Measurements from ENCODE around the gene SPRR2B. TPM values are rescaled to one million over a fixed set of nuclear protein-coding genes. Genes with fewer than 3 reads are reported as not detected.

SPRR2B gene
- total RNA-seq, 2 experiments from 2014 or later, result not detected

DNA sequence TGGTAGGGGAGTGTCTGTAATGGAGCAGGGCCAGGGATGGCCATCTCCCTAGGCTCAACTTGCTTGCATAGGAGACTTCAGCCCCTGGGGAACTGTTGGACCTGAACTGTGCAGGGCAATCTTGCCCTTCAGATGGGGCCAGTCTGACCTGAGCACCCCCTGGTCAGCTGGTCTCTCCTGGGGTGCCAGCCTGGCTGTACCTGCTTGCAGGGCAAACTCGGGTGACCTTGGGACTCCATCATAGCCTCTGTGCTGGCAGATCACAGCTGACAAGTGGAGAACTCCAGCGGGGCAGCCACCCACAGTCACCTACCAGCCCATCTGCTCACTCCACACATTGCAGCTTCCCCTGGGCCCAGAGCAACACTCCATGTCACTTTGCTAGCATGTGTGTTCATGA lies 22.2 kb downstream of the SPRR2B start:
- Mint-ChIP-seq H3K27ac (no peak overlapping the region), H3K4me3 (no peak overlapping the region), H3K9me3 (no peaks in the 10 kb centered on the region), H3K27me3 (peaks cover 71% of the 10 kb centered on the region), H3K36me3 (ENCODE audit: low read depth) (no peaks in the 10 kb centered on the region), H3K4me1 (ENCODE audit: low read depth) (no peaks in the 10 kb centered on the region)
- H3K27me3 ChIP-seq (ENCODE audit: control insufficient read depth in 1 of 2, insufficient read depth in 2 of 2, low read length in 2 of 2), result peaks cover 5 to 10% of the 10 kb centered on the region in 2 experiments
- no peaks in the 10 kb centered on the region for H3K36me3 ChIP-seq (ENCODE audit: insufficient read depth, low read length)
- H3K4me3 ChIP-seq (ENCODE audit: low read length), result no peak overlapping the region
- intact Hi-C loops (cut with DNase I, micrococcal nuclease), result no loop called here
- H3K27ac ChIP-seq (ENCODE audit: low read depth in 1 of 2, low read length in 2 of 2), result no peak overlapping the region
- no peak for TF ChIP-seq CTCF (IDR thresholded peaks at IDR 0.05)
- ChIA-PET POLR2A (no interaction called here), CTCF (no interaction called here)
- ATAC-seq (ENCODE audit: poor library complexity) (no peak), DNase-seq (no peak)
- H3K4me1 ChIP-seq (ENCODE audit: insufficient read depth, low read length), result no peaks in the 10 kb centered on the region
- peaks cover 0 to 8% of the 10 kb centered on the region in 2 experiments for H3K9me3 ChIP-seq (ENCODE audit: control insufficient read depth in 1 of 2, insufficient read depth in 1 of 2, low read length in 2 of 2)

DNA sequence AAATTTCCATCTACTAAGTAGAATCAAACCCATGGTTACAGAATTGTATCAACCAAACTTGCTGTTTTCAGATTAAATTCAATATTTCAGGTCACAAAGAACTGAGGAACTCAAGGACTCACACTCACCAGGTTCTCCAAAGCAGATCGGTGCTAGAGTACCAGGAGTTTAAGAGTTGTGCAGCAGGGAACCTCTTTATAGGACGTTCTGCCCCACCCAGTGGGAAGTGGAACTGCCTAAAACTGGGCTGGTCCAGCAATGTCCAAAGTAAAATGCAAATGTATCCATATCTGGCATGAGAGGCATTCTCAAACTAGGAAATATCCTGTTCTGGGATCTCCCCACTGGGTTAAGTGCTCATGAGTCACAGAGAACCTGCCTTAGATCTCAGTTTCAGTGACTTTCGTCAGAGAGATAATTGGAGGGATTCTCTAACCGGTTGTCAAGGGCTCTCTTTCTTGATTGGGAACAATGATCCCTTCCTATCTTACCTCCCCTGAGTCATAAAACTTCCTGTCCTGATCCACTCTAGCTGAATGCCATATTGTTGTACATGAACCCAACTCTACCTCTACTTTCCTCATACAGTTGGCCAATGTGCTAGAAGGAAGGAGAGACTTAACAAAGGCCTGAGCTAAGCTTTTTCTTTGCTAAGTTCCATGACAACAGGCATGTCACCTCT lies 30.3 kb downstream of the SPRR2B start, which contains the start of gene SPRR2D:
Gene SPRR2D (minus strand): TSS at position 171 of the 682 bp plus-strand sequence. CDS start 774 bp downstream, outside the sequence.
- Histone ChIP-seq H3K9me3 (ENCODE audit: control insufficient read depth in 1 of 2, insufficient read depth in 1 of 2, low read length in 2 of 2) (no peaks in the 10 kb centered on the region), H3K36me3 (ENCODE audit: insufficient read depth, low read length) (no peaks in the 10 kb centered on the region), H3K27ac (ENCODE audit: low read depth in 1 of 2, low read length in 2 of 2) (no peak within 1 kb of the TSS), H3K4me1 (ENCODE audit: insufficient read depth, low read length) (no peaks in the 10 kb centered on the region), H3K27me3 (ENCODE audit: control insufficient read depth in 1 of 2, insufficient read depth in 2 of 2, low read length in 2 of 2) (peaks cover 0 to 6% of the 10 kb centered on the region in 2 experiments), H3K4me3 (ENCODE audit: low read length) (no peak within 1 kb of the TSS)
- H3K9me3 Mint-ChIP-seq, result no peaks in the 10 kb centered on the region
- ATAC-seq (ENCODE audit: poor library complexity), result no peak
- no peaks in the 10 kb centered on the region for H3K4me1 Mint-ChIP-seq (ENCODE audit: low read depth)
- peaks cover 65% of the 10 kb centered on the region for H3K27me3 Mint-ChIP-seq
- intact Hi-C loops (cut with DNase I, micrococcal nuclease), result no loop called here
- H3K4me3 Mint-ChIP-seq, result no peak within 1 kb of the TSS
- TF ChIP-seq CTCF (IDR thresholded peaks at IDR 0.05), result no peak
- CTCF ChIA-PET, result no interaction called here
- POLR2A ChIA-PET, result no interaction called here
- H3K36me3 Mint-ChIP-seq (ENCODE audit: low read depth), result no peaks in the 10 kb centered on the region
- DNase-seq, result no peak
- H3K27ac Mint-ChIP-seq, result no peak within 1 kb of the TSS

DNA sequence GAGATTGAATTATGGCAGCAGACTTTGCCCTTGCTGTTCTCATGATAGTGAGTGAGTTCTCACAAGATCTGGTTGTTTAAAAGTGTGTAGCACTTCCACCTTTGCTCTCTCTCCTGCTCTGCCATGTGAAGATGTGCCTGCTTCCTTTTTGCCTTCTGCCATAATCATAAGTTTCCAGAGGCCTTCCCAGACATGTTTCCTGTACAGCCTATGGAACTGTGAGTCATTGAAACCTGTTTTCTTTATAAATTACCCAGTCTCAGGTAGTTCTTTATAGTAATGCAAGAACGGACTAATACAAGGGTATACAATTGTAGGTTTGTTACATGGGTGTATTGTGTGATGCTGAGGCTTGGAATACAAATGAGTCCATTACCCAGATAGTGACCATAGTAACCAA lies 36.2 kb downstream of the SPRR2B start:
- Histone ChIP-seq H3K27me3 (ENCODE audit: control insufficient read depth in 1 of 2, insufficient read depth in 2 of 2, low read length in 2 of 2) (no peaks in the 10 kb centered on the region), H3K4me3 (ENCODE audit: low read length) (no peak overlapping the region), H3K4me1 (ENCODE audit: insufficient read depth, low read length) (no peaks in the 10 kb centered on the region), H3K9me3 (ENCODE audit: control insufficient read depth in 1 of 2, insufficient read depth in 1 of 2, low read length in 2 of 2) (no peaks in the 10 kb centered on the region), H3K27ac (ENCODE audit: low read depth in 1 of 2, low read length in 2 of 2) (no peak overlapping the region), H3K36me3 (ENCODE audit: insufficient read depth, low read length) (no peaks in the 10 kb centered on the region)
- Mint-ChIP-seq H3K4me3 (no peak overlapping the region), H3K27me3 (peaks cover 35% of the 10 kb centered on the region), H3K4me1 (ENCODE audit: low read depth) (no peaks in the 10 kb centered on the region), H3K27ac (no peak overlapping the region), H3K9me3 (no peaks in the 10 kb centered on the region), H3K36me3 (ENCODE audit: low read depth) (no peaks in the 10 kb centered on the region)
- DNase-seq, result no peak
- intact Hi-C loops (cut with DNase I, micrococcal nuclease), result no loop called here
- ChIA-PET CTCF (no interaction called here), POLR2A (no interaction called here)
- ATAC-seq (ENCODE audit: poor library complexity), result no peak
- no peak for TF ChIP-seq CTCF (IDR thresholded peaks at IDR 0.05)
